ENCODE data around the gene SLC35B2. TPM values are rescaled to one million over a fixed set of nuclear protein-coding genes. Genes with fewer than 3 reads are reported as not detected.

The SLC35B2 gene
- total RNA-seq, 2 experiments from 2014 or later = 31.6 to 32.8 TPM

DNA sequence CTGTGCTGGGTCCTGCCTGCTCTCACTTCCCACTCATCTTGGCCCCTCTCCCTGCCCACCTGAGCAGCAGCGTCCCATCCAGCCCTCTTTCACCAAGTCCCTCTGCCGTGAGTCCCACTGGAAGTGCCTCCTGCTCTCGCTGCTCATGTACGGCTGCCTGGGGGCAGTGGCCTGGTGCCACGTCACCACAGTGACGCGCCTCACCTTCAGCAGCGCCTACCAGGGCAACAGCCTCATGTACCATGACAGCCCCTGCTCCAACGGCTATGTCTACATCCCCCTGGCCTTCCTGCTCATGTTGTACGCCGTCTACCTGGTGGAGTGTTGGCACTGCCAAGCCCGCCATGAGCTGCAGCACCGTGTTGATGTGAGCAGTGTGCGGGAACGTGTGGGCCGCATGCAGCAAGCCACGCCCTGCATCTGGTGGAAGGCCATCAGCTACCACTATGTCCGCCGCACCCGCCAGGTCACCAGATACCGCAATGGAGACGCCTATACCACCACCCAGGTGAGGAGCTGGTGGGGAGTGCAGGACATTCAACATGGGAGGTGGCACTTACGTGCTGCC, 15.8 kb upstream of the SLC35B2 start:
- no peaks in the 10 kb centered on the region for H3K9me3 Mint-ChIP-seq (ENCODE audit: insufficient read depth)
- POLR2A ChIA-PET = interaction anchor here (1.2 kb wide), 1 partner anchor 26 kb away, joined by 5 read pairs; the partner anchor contains the start of gene HSP90AB1
- peaks cover 13% of the 10 kb centered on the region for H3K4me1 Mint-ChIP-seq (ENCODE audit: low read depth)
- H3K27ac Mint-ChIP-seq = no peak overlapping the region
- ATAC-seq (no peak), DNase-seq (no peak)
- no peaks in the 10 kb centered on the region for H3K36me3 Mint-ChIP-seq (ENCODE audit: low read depth)
- no peak overlapping the region for H3K4me3 Mint-ChIP-seq
- H3K27me3 Mint-ChIP-seq (ENCODE audit: low read depth) = peaks cover 69% of the 10 kb centered on the region
- CTCF ChIA-PET = interaction anchor here (1.3 kb wide), 2 partner anchors 31 to 32 kb away, joined by 5 read pairs; no protein-coding TSS in a partner anchor

DNA sequence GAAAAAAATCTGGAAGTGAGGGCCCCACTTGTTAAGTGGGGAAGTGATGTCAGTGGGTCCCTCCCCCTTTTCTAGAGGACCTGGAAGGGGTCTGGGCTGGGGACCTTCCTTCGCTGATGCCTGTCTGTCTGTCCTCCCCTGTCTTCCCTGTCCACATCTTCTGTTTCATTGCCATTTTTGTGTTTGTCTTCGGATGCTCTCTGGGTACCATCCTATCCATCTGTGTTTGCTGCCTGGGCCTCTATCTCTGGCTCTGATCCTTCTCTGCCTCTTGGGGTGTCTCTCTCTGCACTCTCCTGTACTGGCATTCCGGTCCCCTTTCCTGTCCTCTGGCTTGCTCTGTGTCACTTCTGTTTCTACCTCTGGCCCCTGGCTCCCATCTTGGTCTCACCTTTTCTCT, 15.2 kb upstream of the SLC35B2 start:
- H3K9me3 Mint-ChIP-seq (ENCODE audit: insufficient read depth) = no peaks in the 10 kb centered on the region
- DNase-seq (no peak), ATAC-seq (no peak)
- H3K4me3 Mint-ChIP-seq = no peak overlapping the region
- no peaks in the 10 kb centered on the region for H3K36me3 Mint-ChIP-seq (ENCODE audit: low read depth)
- H3K4me1 Mint-ChIP-seq (ENCODE audit: low read depth) = peaks cover 17% of the 10 kb centered on the region
- peaks cover 63% of the 10 kb centered on the region for H3K27me3 Mint-ChIP-seq (ENCODE audit: low read depth)
- no peak overlapping the region for H3K27ac Mint-ChIP-seq
- ChIA-PET CTCF (interaction anchor here (1.2 to 1.3 kb wide), 2 partner anchors 10 to 32 kb away, joined by 3 to 5 read pairs; no protein-coding TSS in a partner anchor), POLR2A (interaction anchor here (0.6 to 1.2 kb wide), 2 partner anchors 26 to 60 kb away, joined by 3 to 5 read pairs; partner anchors contain the start of gene HSP90AB1)

DNA sequence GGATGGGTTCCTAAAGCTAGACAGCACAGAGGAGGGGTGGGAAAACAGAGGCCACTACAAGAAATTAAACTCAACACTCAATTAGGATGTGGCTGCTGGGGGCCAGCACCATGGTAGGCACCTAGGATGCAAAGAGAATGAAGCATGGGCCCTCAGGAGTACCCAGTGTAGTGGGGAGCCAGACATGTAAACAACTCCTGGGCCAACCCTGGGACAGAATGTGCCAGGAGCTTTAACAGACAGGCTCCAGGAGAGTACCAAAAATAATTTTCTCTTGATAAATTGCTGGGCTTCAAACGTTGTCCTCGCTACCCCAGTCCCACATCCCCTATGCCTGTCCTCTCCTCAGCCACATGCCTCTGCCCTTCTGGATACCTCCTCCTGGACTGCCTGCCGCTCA, 14.6 kb upstream of the SLC35B2 start:
- Mint-ChIP-seq H3K36me3 (ENCODE audit: low read depth) (no peaks in the 10 kb centered on the region), H3K9me3 (ENCODE audit: insufficient read depth) (no peaks in the 10 kb centered on the region), H3K27me3 (ENCODE audit: low read depth) (peaks cover 57% of the 10 kb centered on the region), H3K4me3 (no peak overlapping the region), H3K27ac (no peak overlapping the region), H3K4me1 (ENCODE audit: low read depth) (peaks cover 20% of the 10 kb centered on the region)
- ChIA-PET POLR2A (interaction anchor here (0.6 to 1.3 kb wide), 3 partner anchors 25 to 61 kb away, joined by 3 to 5 read pairs (median 3); partner anchors contain the start of gene HSP90AB1), CTCF (interaction anchor here (1.2 to 6.5 kb wide), 3 partner anchors 10 to 41 kb away, joined by 3 to 49 read pairs (median 5); partner anchors contain the start of gene AARS2)
- no peak for ATAC-seq
- no peak for DNase-seq

DNA sequence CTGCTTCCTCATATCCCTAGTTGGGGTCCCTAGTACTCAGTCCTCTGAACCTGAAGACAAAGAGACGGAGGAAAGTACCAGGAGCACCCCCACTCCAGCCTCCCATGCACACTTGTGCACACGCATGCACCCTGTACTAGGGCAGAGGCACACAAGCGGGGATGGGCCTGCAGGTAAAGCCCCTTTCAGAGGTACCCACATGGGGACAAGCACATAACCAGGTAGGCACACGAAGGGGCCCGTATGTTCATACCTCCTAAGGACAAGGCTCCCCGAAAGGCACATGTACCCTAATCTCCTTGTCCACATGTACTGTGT, 14.0 kb upstream of the SLC35B2 start:
- CTCF ChIA-PET = interaction anchor here (1.2 to 6.5 kb wide), 3 partner anchors 9 to 42 kb away, joined by 3 to 49 read pairs (median 5); partner anchors contain the start of gene AARS2

DNA sequence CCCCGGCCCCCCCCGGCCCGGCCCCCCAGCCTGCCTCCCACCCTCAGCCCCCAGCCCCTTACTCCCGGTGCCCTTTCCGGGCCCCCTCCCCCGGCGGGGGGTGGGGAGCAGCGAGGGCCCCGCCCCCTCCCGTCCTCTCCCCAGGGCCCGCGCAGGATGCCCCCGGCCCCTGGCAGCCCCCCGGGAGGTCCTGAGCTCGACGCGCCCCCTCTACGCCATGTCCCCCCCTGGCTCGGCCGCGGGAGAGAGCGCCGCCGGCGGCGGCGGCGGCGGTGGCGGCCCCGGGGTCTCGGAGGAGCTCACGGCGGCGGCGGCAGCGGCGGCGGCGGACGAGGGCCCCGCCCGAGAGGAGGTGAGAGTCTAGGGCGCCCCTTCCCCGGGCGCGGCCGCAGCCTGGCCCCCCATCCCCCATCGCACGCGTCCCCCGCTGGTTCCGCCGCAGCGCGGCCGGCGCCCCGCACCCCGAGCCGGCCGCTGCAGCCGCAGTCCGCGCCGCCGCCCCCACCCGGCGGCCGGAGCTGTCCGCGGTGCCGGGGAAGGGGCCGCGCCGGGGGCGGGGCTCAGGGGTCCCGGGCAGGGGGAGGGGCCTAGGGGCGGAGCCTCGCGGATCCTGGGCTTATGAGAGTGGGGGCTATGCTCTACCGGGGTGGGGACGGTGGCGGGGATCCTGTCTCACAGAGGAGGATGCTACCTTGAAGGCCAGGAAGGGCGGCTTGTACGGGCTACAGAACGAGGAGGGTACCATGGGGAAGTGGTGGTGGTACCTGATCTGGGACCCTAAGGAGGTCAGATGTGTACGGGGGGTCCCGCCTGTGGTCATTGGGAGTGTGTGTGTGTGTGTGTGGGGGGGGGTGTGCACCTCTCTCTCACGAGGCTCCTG, 13.4 kb upstream of the SLC35B2 start:
- ChIA-PET POLR2A (interaction anchor here (0.6 to 1.3 kb wide), 3 partner anchors 40 to 1106 kb away, joined by 3 read pairs; partner anchors contain the start of gene CDC5L), CTCF (interaction anchor here (6.5 to 7.4 kb wide), 2 partner anchors 42 to 65 kb away, joined by 49 to 137 read pairs; partner anchors contain the start of gene AARS2)
- DNase-seq (no peak), ATAC-seq (no peak)
- peaks cover 32% of the 10 kb centered on the region for H3K4me1 Mint-ChIP-seq (ENCODE audit: low read depth)
- H3K9me3 Mint-ChIP-seq (ENCODE audit: insufficient read depth) = no peaks in the 10 kb centered on the region
- peaks cover 52% of the 10 kb centered on the region for H3K27me3 Mint-ChIP-seq (ENCODE audit: low read depth)
- H3K27ac Mint-ChIP-seq = no peak overlapping the region
- no peak overlapping the region for H3K4me3 Mint-ChIP-seq
- no peaks in the 10 kb centered on the region for H3K36me3 Mint-ChIP-seq (ENCODE audit: low read depth)

More for the DNA sequence above, 14.0 kb upstream of the SLC35B2 start:
- no peaks in the 10 kb centered on the region for H3K9me3 Mint-ChIP-seq (ENCODE audit: insufficient read depth)
- DNase-seq (no peak), ATAC-seq (no peak)
- no peaks in the 10 kb centered on the region for H3K36me3 Mint-ChIP-seq (ENCODE audit: low read depth)
- H3K27me3 Mint-ChIP-seq (ENCODE audit: low read depth) = peaks cover 53% of the 10 kb centered on the region
- H3K27ac Mint-ChIP-seq = no peak overlapping the region
- POLR2A ChIA-PET = interaction anchor here (1.3 kb wide), 1 partner anchor 39 kb away, joined by 3 read pairs; no protein-coding TSS in a partner anchor
- peaks cover 26% of the 10 kb centered on the region for H3K4me1 Mint-ChIP-seq (ENCODE audit: low read depth)
- no peak overlapping the region for H3K4me3 Mint-ChIP-seq

DNA sequence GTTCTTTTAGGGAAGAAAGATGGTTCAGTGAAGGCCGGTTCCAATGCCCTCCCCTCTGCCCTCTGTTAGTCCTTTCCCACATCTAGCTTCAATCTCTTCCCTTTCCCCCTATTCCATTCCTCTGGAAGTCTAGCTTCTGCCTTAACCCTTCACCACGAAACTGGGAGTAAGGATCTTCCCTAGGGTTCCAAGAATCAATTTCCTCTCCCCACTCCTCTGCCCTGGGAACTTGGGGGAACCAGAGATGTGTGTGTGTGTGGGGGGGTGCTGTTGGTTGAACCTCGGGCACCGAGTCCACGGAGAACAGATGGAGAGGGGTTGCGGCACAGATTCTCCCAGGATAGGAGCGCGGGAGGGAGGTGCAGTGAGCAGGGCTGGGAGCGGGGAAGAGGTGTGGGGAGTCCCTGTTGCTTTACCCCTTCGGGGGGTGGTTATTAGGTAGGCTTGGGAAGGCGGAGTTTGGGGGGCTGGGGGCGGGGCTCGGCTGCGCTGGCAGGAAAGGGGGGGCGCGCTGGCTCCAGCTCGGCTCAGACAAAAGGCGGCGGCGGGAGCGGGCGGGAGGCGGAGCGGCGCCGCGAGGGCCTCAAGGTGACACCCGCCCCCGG, 12.7 kb upstream of the SLC35B2 start, which contains the start of gene TMEM151B:
Gene TMEM151B (plus strand): TSS at position 530 of the 605 bp plus-strand sequence. CDS start 293 bp downstream, outside the sequence.
- H3K4me1 Mint-ChIP-seq (ENCODE audit: low read depth) = peaks cover 34% of the 10 kb centered on the region
- no peak for DNase-seq
- no peak within 1 kb of the TSS for H3K27ac Mint-ChIP-seq
- H3K36me3 Mint-ChIP-seq (ENCODE audit: low read depth) = peaks cover 1% of the 10 kb centered on the region
- ChIA-PET POLR2A (interaction anchor here (0.6 to 0.9 kb wide), 2 partner anchors 118 to 1107 kb away, joined by 3 read pairs; partner anchors contain the start of gene CDC5L), CTCF (interaction anchor here (4.5 to 7.4 kb wide), 3 partner anchors 35 to 66 kb away, joined by 49 to 137 read pairs (median 81); partner anchors contain the start of gene AARS2)
- peaks cover 49% of the 10 kb centered on the region for H3K27me3 Mint-ChIP-seq (ENCODE audit: low read depth)
- no peaks in the 10 kb centered on the region for H3K9me3 Mint-ChIP-seq (ENCODE audit: insufficient read depth)
- ATAC-seq = no peak
- H3K4me3 Mint-ChIP-seq = no peak within 1 kb of the TSS

DNA sequence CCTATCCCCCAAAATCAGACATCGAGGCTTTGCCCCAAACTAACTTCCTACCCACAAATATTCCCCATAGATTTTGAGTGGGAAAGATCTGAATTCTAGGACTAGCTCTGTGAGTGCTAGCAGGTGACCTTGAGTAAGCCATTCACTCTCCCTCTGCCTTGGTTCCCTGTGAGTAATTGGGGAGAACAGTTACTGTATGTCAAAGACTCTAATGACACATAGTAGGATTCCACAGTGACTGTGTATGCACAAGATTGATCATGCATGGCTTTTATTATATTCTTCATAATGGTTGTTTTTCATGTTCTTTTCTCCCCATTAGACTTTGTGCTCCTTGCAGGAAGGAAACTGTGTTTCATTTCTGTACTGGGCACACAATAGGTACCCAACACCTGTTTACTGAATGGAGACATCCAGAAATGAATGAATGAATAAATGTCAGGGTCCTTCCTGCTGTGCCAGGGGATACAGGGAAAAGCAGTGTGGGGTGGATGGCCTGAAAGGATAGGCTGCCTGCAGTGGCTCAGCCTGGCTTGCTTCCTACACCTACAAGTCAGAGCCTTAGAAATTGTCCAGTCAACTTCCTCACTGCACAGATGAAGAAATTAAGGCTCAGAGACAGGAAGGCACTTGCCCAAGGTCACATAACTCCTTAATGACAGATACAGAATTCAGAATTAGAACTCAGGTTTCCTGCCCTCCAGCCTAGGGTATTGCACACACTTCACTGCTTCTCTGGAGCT, 12.0 kb upstream of the SLC35B2 start:
- DNase-seq (no peak), ATAC-seq (no peak)
- H3K9me3 Mint-ChIP-seq (ENCODE audit: insufficient read depth) = no peaks in the 10 kb centered on the region
- no peak overlapping the region for H3K27ac Mint-ChIP-seq
- ChIA-PET CTCF (interaction anchor here (1.0 to 7.4 kb wide), 12 partner anchors 9 to 188 kb away, joined by 3 to 137 read pairs (median 8); partner anchors contain the start of genes AARS2 and HSP90AB1), POLR2A (no interaction called here)
- no peak overlapping the region for H3K4me3 Mint-ChIP-seq
- peaks cover 6% of the 10 kb centered on the region for H3K36me3 Mint-ChIP-seq (ENCODE audit: low read depth)
- H3K4me1 Mint-ChIP-seq (ENCODE audit: low read depth) = peaks cover 39% of the 10 kb centered on the region
- H3K27me3 Mint-ChIP-seq (ENCODE audit: low read depth) = peaks cover 46% of the 10 kb centered on the region

DNA sequence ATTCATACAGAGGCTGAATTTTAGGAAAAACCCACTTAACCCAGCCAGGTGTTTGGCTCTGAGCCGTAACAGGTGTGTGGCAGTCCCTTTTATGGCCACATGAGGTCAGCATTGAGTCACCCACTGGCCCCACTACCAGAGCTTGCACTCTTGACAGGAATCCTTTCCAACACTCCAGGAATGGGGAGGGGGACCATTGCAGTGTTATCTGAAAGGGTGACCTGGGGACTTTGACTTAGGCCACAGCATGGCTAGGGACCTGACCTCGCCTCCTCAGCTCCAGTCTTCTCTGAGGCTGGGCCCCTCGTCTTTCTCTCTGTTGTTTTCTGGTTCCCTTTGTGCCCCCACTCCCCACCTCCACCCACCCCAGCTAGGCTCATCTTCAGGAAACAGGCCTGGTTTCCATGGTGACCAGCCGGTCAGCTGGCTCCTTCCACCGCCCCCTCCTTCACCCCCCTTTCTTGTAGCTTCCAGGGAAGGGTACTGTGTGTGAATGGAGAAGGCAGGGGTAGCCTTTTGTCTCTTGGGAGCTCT, 10.8 kb upstream of the SLC35B2 start:
- ATAC-seq = no peak
- CTCF ChIA-PET = interaction anchor here (0.7 to 7.4 kb wide), 25 partner anchors 10 to 190 kb away, joined by 3 to 137 read pairs (median 5); partner anchors contain the start of genes AARS2, HSP90AB1, SLC29A1 and SLC35B2
- peaks cover 36% of the 10 kb centered on the region for H3K27me3 Mint-ChIP-seq (ENCODE audit: low read depth)

DNA sequence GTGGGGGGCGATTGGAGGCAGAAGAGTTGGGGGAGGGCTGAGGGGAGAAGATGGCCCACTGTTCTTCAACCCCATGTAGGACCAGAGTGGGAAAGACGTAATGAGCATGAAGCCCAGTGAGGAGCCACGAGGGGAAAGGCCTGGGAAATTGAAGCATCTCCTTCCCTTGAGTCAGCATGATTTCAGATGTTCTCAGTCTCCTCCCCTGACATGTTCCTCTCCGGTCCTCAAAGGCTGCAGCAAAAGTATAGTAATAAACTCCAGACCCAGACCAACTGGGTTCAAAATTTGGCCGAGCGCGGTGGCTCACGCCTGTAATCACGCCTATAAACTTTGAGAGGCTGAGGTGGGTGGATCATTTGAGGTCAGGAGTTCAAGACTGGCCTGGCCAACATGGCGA, 9.9 kb upstream of the SLC35B2 start:
- POLR2A ChIA-PET = interaction anchor here (1.0 kb wide), 1 partner anchor 67 kb away, joined by 3 read pairs; no protein-coding TSS in a partner anchor
- CTCF ChIA-PET = interaction anchor here (1.1 to 7.4 kb wide), 15 partner anchors 11 to 189 kb away, joined by 3 to 137 read pairs (median 9); partner anchors contain the start of genes AARS2, HSP90AB1, SLC29A1 and SLC35B2
- H3K9me3 Mint-ChIP-seq (ENCODE audit: insufficient read depth) = no peaks in the 10 kb centered on the region
- H3K27me3 Mint-ChIP-seq (ENCODE audit: low read depth) = peaks cover 29% of the 10 kb centered on the region
- no peak for ATAC-seq
- H3K4me3 Mint-ChIP-seq = no peak overlapping the region
- peak overlapping the region; percentile 52 for H3K27ac Mint-ChIP-seq
- no peak for DNase-seq
- H3K4me1 Mint-ChIP-seq (ENCODE audit: low read depth) = peaks cover 58% of the 10 kb centered on the region
- peaks cover 19% of the 10 kb centered on the region for H3K36me3 Mint-ChIP-seq (ENCODE audit: low read depth)

More for the DNA sequence above, 10.8 kb upstream of the SLC35B2 start:
- Mint-ChIP-seq H3K27ac (no peak overlapping the region), H3K9me3 (ENCODE audit: insufficient read depth) (no peaks in the 10 kb centered on the region), H3K4me3 (no peak overlapping the region), H3K4me1 (ENCODE audit: low read depth) (peaks cover 49% of the 10 kb centered on the region), H3K36me3 (ENCODE audit: low read depth) (peaks cover 16% of the 10 kb centered on the region)
- DNase-seq = peak; percentile 76
- POLR2A ChIA-PET = interaction anchor here (1.0 to 1.4 kb wide), 4 partner anchors 23 to 66 kb away, joined by 3 to 4 read pairs (median 3); no protein-coding TSS in a partner anchor

DNA sequence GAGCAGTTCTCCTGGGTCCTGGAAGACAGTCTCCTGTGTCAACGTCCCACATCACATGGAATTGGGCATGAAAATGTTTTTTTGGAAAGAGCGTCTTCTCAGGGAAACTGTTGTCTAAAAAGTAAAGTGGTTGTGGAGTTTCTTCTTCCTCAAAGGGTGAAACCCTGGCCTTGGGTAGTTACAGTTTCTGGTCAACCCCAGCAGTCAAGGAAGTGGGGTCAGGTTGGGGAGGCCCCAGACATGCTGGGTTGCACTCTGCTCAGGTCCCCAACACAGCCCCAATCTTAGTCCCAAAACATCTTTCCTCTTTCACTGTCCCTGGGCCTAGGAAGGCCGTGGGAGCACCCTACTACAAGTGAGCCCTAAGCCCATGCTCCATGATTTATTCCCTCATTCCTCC, 9.0 kb upstream of the SLC35B2 start:
- POLR2A ChIA-PET = no interaction called here
- DNase-seq = no peak
- H3K27ac Mint-ChIP-seq = peak overlapping the region; percentile 70
- peak overlapping the region; percentile 98 for H3K4me3 Mint-ChIP-seq
- no peaks in the 10 kb centered on the region for H3K9me3 Mint-ChIP-seq (ENCODE audit: insufficient read depth)
- H3K36me3 Mint-ChIP-seq (ENCODE audit: low read depth) = peaks cover 19% of the 10 kb centered on the region
- peaks cover 61% of the 10 kb centered on the region for H3K4me1 Mint-ChIP-seq (ENCODE audit: low read depth)
- peaks cover 21% of the 10 kb centered on the region for H3K27me3 Mint-ChIP-seq (ENCODE audit: low read depth)
- CTCF ChIA-PET = interaction anchor here (1.3 to 7.4 kb wide), 10 partner anchors 10 to 190 kb away, joined by 3 to 137 read pairs (median 16); partner anchors contain the start of genes AARS2, SLC29A1, SLC35B2 and SPATS1
- no peak for ATAC-seq
